Bronchus fibroblast of lung (primary cell): ENCODE data around the gene COQ4. TPM values are rescaled to one million over a fixed set of nuclear protein-coding genes. Genes with fewer than 3 reads are reported as not detected.

Experiments used
- total RNA-seq: library from RNA; depleted of rRNA; stranded (reverse); fragments of >200 nt; gene quantifications from 2 replicates; pipeline ENCODE4 v1.2.3, GENCODE V29; 2015

Gene COQ4
- 48.3 and 53.5 TPM in 2 replicates for total RNA-seq

GRCh38 chr9:128322404-128323211 lies at the start of gene COQ4, which contains the start of gene TRUB2:
TSS of gene COQ4 (plus strand) at chr9:128322839. CDS start at chr9:128322859, 20 bp downstream.
TSS of gene TRUB2 (minus strand) at chr9:128322447. CDS start at chr9:128322408, 39 bp downstream.

DNA sequence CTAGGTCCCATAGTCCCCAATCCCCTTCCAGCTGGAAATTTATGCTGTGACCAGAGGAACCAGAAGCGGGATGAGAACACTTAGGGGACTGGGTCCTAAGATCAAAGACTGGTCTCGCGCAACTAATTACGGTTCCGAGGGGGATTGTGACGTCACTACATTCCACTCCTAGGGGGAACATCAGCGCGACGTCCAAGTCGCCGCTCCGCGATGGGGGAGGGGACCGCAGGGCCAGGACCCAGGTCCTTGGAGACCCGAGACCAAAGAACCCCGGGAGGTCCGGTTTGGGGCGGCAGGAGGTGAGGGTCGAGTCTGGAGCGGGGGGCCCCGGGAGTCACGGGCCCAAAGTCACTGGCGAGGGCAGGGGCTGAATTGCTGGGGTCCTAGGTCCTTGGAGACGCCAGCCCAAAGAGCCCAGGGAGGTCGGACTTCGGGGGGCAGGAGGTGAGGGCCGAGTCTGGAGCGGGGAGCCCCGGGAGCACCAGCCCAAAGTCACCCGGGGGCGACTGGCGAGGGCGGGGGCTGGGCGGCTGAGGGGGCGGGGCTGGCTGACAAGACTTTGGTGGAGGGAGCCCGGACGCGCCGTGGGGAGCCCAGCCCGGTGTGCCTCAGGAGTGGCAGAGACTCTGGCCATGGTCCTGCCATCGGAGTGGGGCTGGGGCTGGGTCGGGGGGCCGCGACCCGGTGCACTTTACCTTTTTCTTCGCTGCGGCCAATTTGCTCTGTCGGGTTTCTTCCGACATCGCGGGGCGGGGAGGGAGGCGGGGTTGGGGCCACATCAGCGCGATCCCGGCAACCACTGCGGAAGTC lies 47.2 kb upstream of the COQ4 start, which contains the start of gene GOLGA2:
Gene GOLGA2 (minus strand): TSS at position 810 of the 810 bp plus-strand sequence. CDS start 31 bp downstream, at position 779.

GRCh38 chr9:128276008-128276573 lies 46.5 kb upstream of the COQ4 start, which contains the start of gene SWI5:
TSS of gene SWI5 (plus strand) at chr9:128276276.

GRCh38 chr9:128339761-128340690 lies 17.4 kb downstream of the COQ4 start, which contains the start of gene SLC27A4:
TSS of gene SLC27A4 (plus strand) at chr9:128340527. CDS start at chr9:128343133, 2,606 bp downstream.

GRCh38 chr9:128370752-128371629 lies 48.4 kb downstream of the COQ4 start, which contains the start of gene URM1:
TSS of gene URM1 (plus strand) at chr9:128371374. CDS start at chr9:128371381, 7 bp downstream.

Other genes starting within 250 kb of the COQ4 start
- gene PTGES2, start 195.1 kb upstream of the COQ4 start, total RNA-seq: 63.5 and 70.3 TPM in 2 replicates
- gene LCN2, start 173.4 kb upstream of the COQ4 start, total RNA-seq: not detected in 2 replicates
- 188 and 202 TPM in 2 replicates for gene BBLN, start 162.6 kb upstream of the COQ4 start, total RNA-seq
- 60.9 and 68.8 TPM in 2 replicates for gene CIZ1, start 131.3 kb upstream of the COQ4 start, total RNA-seq
- 4.5 and 5.7 TPM in 2 replicates for gene DNM1, start 119.5 kb upstream of the COQ4 start, total RNA-seq
- gene GOLGA2, start 46.8 kb upstream of the COQ4 start, total RNA-seq: 90.8 and 91.0 TPM in 2 replicates
- gene SWI5, start 46.6 kb upstream of the COQ4 start, total RNA-seq: 44.6 and 49.2 TPM in 2 replicates
- gene TRUB2, start 392 bp upstream of the COQ4 start, total RNA-seq: 11.1 and 15.5 TPM in 2 replicates
- 20.7 and 21.1 TPM in 2 replicates for gene SLC27A4, start 17.7 kb downstream of the COQ4 start, total RNA-seq
- gene URM1, start 48.5 kb downstream of the COQ4 start, total RNA-seq: 43.3 and 45.6 TPM in 2 replicates
- 58.6 and 63.5 TPM in 2 replicates for gene CERCAM, start 98.0 kb downstream of the COQ4 start, total RNA-seq
- gene ODF2, start 133.2 kb downstream of the COQ4 start, total RNA-seq: 41.8 and 44.0 TPM in 2 replicates
- gene GLE1, start 181.9 kb downstream of the COQ4 start, total RNA-seq: 28.1 TPM in 2 replicates
- 115 and 117 TPM in 2 replicates for gene SPTAN1, start 229.7 kb downstream of the COQ4 start, total RNA-seq